UCSD-AML1 (cell line): ENCODE measurements around the gene PALM2AKAP2.
"Not testable (repeated sequence)": the region's sequence is repeated elsewhere in the genome, so short reads cannot be mapped to it uniquely, and the experiment has no call there.

Experiments used
- DNase-seq: peaks from one replicate; lab custom pipeline; 2025; ENCODE audit not compliant: unreplicated experiment; lab: John Stamatoyannopoulos, UW

The PALM2AKAP2 gene

DNA sequence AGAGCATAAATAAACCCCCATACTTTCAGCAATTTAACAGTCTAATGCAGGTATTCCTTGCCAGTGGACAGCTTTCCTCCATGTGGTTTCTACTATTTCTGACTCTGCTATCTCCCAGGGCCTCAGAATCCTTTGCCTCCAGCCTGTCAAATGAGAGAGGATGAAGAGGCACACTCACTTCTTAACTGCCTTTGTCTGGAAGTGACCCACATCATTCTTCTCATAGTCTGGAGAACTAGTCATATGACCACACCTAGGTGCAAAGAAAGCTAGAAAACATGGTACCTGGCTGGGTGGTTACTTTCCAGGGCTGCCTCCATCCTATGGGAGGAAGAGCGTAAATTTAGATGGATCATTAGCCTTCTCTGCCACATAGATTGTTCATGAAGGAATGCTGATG is 22.5 kb downstream of the PALM2AKAP2 start:
- DNase-seq = no peak

DNA sequence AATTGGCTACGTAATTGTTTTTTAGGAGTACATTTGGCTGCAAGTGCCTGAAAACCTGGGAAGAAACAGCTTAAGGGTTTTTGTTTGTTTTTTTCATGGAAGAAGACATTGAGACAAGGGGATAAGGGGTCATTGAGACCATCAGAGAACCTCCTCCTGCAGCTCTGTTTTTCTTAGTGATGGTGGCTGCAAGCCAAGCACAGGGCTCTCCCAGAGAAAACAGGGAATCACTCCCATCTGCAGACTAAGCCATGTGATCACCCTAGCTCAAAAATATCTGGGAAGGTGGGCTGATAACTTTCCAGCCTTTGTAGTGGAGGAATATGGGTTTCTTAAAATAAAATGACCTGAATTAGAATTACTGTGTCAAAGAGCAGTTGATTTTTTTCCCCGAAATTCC is 25.1 kb downstream of the PALM2AKAP2 start:
- DNase-seq = no peak

DNA sequence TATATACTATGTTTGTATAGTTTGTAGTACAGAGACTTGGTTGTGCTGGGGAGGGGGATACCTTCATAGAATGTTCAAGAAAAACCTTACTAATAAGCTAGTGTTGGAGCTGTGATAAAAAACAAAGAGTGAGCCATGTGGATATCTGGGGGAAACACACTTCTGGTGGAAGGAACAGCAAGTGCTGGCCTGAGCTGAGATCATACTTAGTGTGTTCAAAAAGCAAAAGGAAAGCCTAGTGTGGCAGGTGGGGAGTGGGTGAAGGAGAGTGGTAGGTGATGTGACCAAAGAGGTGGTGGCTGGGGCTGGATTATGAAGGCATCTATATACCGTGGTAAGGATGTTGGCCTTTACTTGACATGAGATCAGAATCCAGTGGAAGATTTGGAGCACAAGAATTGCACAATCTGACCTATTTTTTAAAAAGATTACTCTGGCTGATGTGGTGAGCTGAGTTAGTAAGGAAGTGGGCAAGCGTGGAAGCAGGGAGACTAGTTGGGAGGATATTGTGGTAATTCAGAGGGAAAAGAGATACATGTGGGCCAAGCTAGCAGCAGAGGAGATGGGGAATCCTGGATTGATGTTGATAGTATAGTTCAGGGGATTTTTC is 26.6 kb downstream of the PALM2AKAP2 start:
- no peak for DNase-seq

DNA sequence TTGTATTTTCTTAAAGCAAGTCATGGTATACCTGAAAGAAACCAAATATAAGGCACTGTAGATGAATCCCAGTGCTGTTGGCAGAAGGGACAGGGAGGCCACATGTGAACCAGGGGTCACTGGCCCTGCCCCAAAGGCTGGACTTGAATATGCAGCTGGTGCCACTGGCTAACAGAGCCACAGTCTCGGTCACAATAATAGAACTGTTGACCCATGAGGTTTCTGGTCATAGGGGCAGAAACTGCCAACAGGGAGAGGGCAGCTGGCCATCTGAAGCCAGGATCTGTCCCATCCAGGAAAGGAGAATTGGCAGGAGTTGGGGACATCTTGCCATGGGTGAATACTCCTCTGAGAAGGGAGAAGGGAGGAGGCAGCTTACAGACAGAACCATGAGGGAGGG is 31.9 kb downstream of the PALM2AKAP2 start:
- DNase-seq = no peak

DNA sequence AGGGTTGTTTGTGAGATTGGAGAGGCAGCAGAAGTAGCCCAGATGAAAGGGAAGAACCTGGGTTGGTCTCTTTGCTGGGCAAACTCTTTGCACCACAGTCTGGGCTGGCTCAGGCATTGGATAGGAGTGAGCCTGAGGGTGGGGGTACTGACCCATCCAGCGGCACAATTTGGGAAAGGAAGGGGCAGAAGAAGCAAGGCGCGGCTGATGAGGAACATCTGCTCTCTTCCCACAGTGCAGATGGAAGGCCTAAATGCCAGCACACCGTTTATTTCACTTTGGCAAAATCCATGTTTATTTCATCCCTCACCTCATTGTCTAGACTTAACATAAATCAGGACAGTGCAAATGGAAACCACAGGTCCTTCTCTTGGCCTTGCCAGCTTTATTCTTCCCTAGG is 32.3 kb downstream of the PALM2AKAP2 start:
- no peak for DNase-seq

DNA sequence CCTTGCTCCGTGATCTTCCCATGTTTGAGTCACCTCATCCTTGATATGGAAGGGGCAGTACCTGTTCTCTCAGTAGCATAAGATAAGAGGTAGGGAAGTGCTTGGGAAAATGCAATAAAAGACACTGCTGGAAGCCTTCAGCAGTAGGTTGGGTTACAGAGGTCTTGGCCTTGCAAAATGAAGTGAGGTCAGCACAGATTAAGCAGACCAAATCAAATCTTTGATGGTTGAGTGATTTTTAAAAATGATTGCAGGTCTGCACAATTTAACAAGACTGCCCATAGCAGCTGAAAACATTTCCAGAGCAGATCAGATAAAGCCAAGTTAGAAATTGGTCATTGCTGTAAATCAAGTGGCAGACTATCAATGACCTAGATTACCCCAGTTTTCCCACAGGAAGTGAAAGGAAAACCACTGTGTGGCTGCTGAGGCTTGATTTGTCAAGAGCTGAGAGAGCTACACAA is 32.9 kb downstream of the PALM2AKAP2 start:
- no peak for DNase-seq

DNA sequence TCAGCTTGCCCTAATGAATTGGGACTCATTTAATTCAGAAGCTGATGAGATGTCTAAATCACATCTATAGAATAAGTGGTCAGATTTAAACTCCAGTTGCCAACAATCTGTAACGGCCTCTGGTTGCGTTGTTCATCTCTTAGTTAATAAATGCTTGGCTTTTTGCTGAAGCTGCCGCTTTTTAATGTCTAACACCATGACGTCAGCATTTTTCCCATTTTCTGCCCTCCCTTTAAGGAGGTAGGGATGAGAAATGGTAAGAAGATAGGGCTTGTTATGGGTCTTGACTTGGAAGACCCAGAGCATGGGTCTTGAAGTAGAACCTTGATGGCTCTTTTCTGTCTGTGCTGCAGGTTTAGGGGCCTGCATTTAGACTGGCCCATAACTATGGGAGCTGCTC is 33.3 kb downstream of the PALM2AKAP2 start:
- DNase-seq = no peak

DNA sequence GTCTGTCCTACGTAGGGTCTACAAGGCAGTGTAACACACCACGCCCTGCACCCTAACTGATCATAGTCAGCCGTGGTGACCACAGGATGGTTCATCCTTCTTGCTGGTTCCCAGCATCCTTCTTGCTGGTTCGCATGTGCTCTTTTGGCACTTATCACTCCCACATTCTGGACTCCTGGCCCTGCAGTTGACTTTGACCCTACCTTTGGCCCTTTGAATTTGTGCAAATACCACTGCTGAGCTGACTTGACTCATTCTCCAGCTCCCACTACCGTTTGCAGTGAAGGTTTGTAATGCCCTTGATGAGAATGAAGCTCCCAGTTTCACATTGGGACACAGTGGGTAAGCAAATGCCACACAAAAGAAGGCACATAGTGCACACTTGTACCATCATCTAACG is 33.8 kb downstream of the PALM2AKAP2 start:
- DNase-seq = no peak

DNA sequence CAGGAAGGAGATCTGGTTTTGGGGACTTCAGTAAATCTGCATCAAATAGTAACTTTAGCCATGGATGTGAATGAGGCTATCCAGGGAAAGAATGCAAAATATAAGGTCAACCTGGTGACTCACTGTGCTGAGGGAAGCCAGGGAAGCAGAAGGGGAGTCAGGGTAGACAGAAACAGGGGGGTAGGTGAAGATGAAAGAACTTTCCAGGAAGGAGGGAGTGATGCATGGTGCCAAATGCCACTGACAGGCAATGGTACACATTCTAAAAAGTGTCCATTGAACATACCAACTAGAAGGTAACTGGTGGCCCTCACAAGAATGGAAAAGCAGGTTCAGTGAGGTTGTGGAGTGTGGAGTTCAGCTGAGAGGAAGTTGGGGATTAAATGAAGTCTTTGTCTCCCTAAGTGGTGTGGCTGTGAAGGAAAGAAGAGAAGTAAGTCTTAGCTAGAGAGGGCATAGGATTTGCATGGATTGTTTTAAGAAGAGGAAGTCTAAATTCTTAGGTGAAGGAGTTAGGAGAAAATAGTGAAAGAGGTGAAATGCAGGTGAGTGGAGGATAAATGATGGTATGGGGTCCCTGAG is 35.5 kb downstream of the PALM2AKAP2 start:
- DNase-seq = no peak

DNA sequence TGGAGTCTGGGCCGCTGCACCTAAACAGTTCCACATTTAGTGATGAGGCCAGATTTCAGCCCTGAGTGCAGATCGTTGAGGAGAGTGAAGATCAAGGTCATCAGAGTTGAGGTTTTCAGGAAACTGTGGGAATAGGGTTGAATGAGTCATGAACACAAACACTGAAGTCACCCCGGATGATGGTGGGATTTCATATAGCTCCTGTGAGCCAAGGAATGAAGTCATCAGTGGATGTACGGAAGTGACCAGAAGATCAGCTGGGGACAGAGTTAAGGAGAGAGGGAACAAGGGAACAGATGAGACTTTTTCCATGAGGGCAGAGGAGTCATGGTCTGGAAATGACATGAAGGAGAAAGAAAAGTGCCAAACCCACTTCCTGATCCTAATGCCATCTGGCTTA is 36.5 kb downstream of the PALM2AKAP2 start:
- no peak for DNase-seq

DNA sequence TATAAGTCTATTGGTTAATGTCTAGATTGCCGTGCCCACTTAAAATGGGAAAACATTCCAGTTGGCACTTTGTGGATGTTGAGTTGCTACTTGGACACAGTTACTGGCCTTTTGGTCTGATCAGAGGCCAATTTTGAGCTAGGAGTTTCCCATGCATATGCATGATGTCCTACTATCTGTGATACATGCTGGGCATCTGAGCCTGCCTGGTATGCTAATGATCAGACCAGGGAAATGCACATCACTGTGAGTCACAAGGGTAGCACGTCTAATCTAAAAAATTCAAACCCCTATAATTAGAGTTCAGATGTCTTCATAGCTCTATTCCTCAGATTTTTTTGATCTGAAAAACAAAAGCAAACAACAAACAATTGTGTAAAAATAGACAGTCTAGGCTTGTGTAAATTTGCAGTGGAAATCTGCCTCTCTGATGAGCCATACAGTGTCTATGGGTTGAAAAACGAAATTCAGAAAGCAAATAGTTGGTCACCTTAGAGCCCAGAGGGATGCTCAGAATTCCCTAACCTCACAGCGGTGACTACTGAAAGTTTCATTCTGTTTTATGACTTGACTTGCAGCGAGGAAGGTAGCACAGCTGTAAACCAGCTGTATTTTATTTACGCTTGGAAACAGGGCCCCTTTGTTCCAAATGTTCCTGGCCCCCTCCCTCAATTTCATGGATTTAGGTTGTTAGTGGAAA is 37.3 kb downstream of the PALM2AKAP2 start:
- no peak for DNase-seq

DNA sequence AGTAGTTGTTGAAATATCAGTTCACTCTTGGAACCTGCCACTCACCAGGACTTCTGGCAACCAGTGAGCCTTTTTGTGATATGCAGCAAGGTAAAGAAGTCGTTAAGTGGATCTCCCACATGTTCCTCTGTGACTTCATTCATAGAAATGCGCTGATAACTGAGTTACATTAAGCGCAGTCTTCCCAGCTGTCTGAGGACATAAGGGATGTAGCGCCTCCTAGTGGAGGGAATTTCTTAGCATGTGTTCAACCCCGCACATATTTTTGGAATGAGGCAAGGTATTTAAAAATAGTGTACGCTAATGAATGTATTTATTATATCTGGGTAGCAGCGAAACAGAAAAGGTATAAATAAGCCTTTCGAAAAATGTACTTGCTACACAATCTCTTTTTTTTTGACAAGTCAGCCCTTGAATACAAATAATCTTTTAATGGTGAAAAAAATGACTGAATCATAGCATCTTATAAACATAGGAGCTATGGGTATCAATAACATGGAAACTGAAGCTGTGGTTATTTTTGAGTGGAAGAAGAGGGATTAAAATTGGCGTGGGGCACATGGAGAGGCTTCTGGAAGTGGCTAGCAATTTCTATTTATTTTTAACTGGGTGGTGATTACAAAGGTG is 38.0 kb downstream of the PALM2AKAP2 start:
- no peak for DNase-seq

DNA sequence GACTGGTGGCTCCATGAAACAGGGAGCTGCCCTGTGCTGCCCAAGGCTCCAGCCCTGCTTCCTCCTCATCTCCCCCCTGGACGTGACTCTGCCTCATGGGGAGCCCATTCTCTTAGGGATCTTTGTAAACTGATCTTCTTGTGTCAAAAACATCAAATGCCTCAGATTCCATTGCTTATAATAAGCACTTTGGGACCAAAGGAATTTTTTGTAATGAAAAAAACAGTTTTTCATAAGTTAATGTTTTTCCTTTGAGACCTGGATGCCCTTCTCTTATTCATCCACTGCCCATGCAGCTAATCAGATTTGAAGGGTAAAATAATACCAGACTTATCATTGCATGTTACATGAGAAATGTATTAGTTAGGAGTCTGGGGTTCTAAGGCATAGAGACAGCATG is 41.7 kb downstream of the PALM2AKAP2 start:
- no peak for DNase-seq

DNA sequence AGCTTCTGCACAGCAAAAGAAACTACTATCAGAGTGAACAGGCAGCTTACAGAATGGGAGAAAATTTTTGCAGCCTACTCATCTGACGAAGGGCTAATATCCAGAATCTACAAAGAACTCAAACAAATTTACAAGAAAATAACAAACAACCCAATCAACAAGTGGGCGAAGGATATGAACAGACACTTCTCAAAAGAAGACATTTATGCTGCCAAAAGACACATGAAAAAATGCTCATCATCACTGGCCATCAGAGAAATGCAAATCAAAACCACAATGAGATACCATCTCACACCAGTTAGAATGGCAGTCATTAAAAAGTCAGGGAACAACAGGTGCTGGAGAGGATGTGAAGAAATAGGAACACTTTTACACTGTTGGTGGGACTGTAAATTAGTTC is 45.4 kb downstream of the PALM2AKAP2 start:
- DNase-seq = not testable (repeated sequence)

DNA sequence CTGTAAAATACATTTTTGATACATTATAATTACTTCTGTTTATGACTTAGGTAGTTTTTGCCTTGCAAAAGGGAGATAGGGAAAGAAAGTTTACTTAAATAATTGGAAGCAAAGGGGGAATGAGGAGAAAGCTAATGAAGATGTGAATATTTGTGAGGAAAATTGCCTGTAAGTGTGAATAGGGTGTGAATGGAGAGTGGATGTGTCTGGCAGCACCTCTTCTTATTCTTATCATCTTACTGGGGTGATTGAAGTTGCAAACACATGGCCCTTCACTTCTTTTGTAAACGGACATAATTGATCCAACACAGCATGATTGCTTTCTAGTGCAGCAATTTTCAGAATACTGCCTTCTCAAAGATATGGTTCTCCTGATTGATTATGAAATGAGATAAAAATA is 46.6 kb downstream of the PALM2AKAP2 start:
- no peak for DNase-seq

DNA sequence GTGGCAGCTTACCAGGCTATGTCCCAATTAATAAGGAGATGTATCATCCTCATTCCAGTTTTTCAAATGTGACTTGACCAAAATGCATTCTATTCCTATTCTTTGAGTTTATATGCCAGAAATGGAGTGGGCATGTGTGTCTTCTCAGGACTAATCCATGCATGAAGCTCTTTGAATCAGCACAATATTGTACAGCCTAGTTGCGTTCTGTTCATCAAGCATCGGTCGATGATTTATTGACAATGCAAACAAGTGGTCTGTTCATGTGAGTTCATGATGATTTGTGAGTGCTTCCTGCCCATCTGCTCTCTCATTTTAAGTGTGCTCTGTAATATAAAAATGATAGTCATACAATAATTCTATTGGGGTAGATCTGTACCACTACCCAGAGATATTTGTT is 48.3 kb downstream of the PALM2AKAP2 start:
- DNase-seq = no peak
